Thymus (tissue), 11 donors: ENCODE data around the gene PIH1D1. TPM values are rescaled to one million over a fixed set of nuclear protein-coding genes. Genes with fewer than 3 reads are reported as not detected.

ENCODE experiments used
- DNase-seq, 9 donors: peaks; one replicate each; pipeline ENCODE4 v3.0.0-alpha.2; 2013; ENCODE audit warnings: low spot score in 9 of 9, low read depth in 6 of 9, missing footprints in 1 of 9
- H3K27ac ChIP-seq, 2 donors: one replicate each; pipeline ENCODE4 v1.5.1; 2013; ENCODE audit warnings: control low read depth in 1 of 2, low read depth in 1 of 2, low read length in 1 of 2, mild to moderate bottlenecking in 1 of 2, moderate library complexity in 1 of 2
- H3K27me3 ChIP-seq, 2 donors: one replicate each; pipeline ENCODE4 v1.5.1; 2013; ENCODE audit warnings: low read length in 1 of 2; ENCODE audit not compliant: control insufficient read depth in 2 of 2, insufficient read depth in 1 of 2
- H3K36me3 ChIP-seq, 2 donors: one replicate each; pipeline ENCODE4 v1.5.1; 2013; ENCODE audit warnings: low read length in 1 of 2, mild to moderate bottlenecking in 1 of 2, moderate library complexity in 1 of 2; ENCODE audit not compliant: control insufficient read depth in 2 of 2, insufficient read depth in 2 of 2
- H3K4me1 ChIP-seq, 2 donors: one replicate each; pipeline ENCODE4 v1.5.1; 2013; ENCODE audit warnings: low read length in 2 of 2; ENCODE audit not compliant: control insufficient read depth in 2 of 2, insufficient read depth in 2 of 2
- H3K4me3 ChIP-seq, 2 donors: one replicate each; pipeline ENCODE4 v1.5.1; 2013; ENCODE audit warnings: low read length in 2 of 2, control low read depth in 1 of 2, mild to moderate bottlenecking in 1 of 2
- H3K9me3 ChIP-seq, 2 donors: one replicate each; pipeline ENCODE4 v1.5.1; 2013; ENCODE audit warnings: low read length in 1 of 2, mild to moderate bottlenecking in 1 of 2; ENCODE audit not compliant: control insufficient read depth in 2 of 2, insufficient read depth in 1 of 2
- WGBS: extraction: QIAGEN DNeasy Blood & Tissue Kit; methylation state at CpG from one replicate; pipeline ENCODE4 v1.1.7; 2013; 5-methylcytosine and 5-hydroxymethylcytosine counted together
- polyA plus RNA-seq: library from polyadenylated mRNA; stranded (reverse); fragments of 200-250 nt; gene quantifications from one replicate; pipeline ENCODE4 v1.2.3, GENCODE V29; 2013
- total RNA-seq: library from RNA; stranded (reverse); fragments of 120-200 nt; gene quantifications from one replicate; pipeline ENCODE4 v1.2.4, GENCODE V29; 2013
- donor health status: healthy.

The PIH1D1 gene
- total and polyA plus RNA-seq, 2 donors, result 99.1 to 130 TPM

- Histone ChIP-seq H3K27ac (no peak overlapping the region), H3K4me3 (no peak overlapping the region), H3K36me3 (no peaks in the 10 kb centered on the region), H3K9me3 (peaks cover 3 to 25% of the 10 kb centered on the region in 2 donors), H3K27me3 (peaks cover 81 to 100% of the 10 kb centered on the region in 2 donors), H3K4me1 (peaks cover 0 to 13% of the 10 kb centered on the region in 2 donors)
- WGBS, result 23% methylated on average over 29 of the region's 29 CpGs
- no peak for DNase-seq
Observed at GRCh38 chr19:49428547-49429451, 22.8 kb downstream of the PIH1D1 start.

- Histone ChIP-seq H3K27ac (no peak overlapping the region), H3K36me3 (no peaks in the 10 kb centered on the region), H3K27me3 (peaks cover 85 to 100% of the 10 kb centered on the region in 2 donors), H3K4me1 (peaks cover 0 to 21% of the 10 kb centered on the region in 2 donors), H3K9me3 (peaks cover 3 to 25% of the 10 kb centered on the region in 2 donors), H3K4me3 (no peak overlapping the region)
- no peak for DNase-seq
- WGBS, result 2% methylated on average over 45 of the region's 45 CpGs
Observed at GRCh38 chr19:49427855-49428546, 23.6 kb downstream of the PIH1D1 start.

GRCh38 chr19:49427339-49427738 is 24.3 kb downstream of the PIH1D1 start:
- Histone ChIP-seq H3K9me3 (peaks cover 3 to 25% of the 10 kb centered on the region in 2 donors), H3K4me3 (no peak overlapping the region), H3K36me3 (no peaks in the 10 kb centered on the region), H3K4me1 (peaks cover 2 to 27% of the 10 kb centered on the region in 2 donors), H3K27me3 (peaks cover 85 to 100% of the 10 kb centered on the region in 2 donors), H3K27ac (no peak overlapping the region)
- WGBS, result 61% methylated on average over 12 of the region's 12 CpGs
- DNase-seq, result no peak

- peaks cover 0 to 19% of the 10 kb centered on the region in 2 donors for H3K9me3 ChIP-seq
- H3K27ac ChIP-seq, result no peak overlapping the region
- WGBS, result 6% methylated on average over 30 of the region's 30 CpGs
- H3K4me1 ChIP-seq, result peaks cover 4 to 32% of the 10 kb centered on the region in 2 donors
- no peak for DNase-seq
- no peak overlapping the region for H3K4me3 ChIP-seq
- H3K27me3 ChIP-seq, result peaks cover 83 to 100% of the 10 kb centered on the region in 2 donors
- H3K36me3 ChIP-seq, result no peaks in the 10 kb centered on the region
Observed at GRCh38 chr19:49425922-49426592, 25.6 kb downstream of the PIH1D1 start.

- H3K9me3 ChIP-seq, result peaks cover 0 to 19% of the 10 kb centered on the region in 2 donors
- no peak within 1 kb of the TSS for H3K27ac ChIP-seq
- peaks cover 85 to 100% of the 10 kb centered on the region in 2 donors for H3K27me3 ChIP-seq
- H3K4me3 ChIP-seq, result no peak within 1 kb of the TSS
- DNase-seq, result no peak
- H3K4me1 ChIP-seq, result peaks cover 4 to 33% of the 10 kb centered on the region in 2 donors
- no peaks in the 10 kb centered on the region for H3K36me3 ChIP-seq
- 68% methylated on average over 7 of the region's 7 CpGs for WGBS
Observed at GRCh38 chr19:49425178-49425577, 26.4 kb downstream of the PIH1D1 start, which contains the start of gene GFY. GFY (plus strand) TSS chr19:49425388; CDS start chr19:49426431, 1,043 bp downstream.

GRCh38 chr19:49423985-49424303 is 27.7 kb downstream of the PIH1D1 start:
- Histone ChIP-seq H3K9me3 (peaks cover 0 to 19% of the 10 kb centered on the region in 2 donors), H3K36me3 (no peaks in the 10 kb centered on the region), H3K27ac (no peak overlapping the region), H3K27me3 (peaks cover 80 to 100% of the 10 kb centered on the region in 2 donors), H3K4me3 (no peak overlapping the region), H3K4me1 (peaks cover 4 to 33% of the 10 kb centered on the region in 2 donors)
- 0% methylated on average over 3 of the region's 3 CpGs for WGBS
- peak in 1 of 9 donors; percentile 62 for DNase-seq

GRCh38 chr19:49423071-49423984 is 28.3 kb downstream of the PIH1D1 start, which contains the start of gene PTH2:
PTH2 (minus strand) TSS chr19:49423441; CDS start chr19:49423339, 102 bp downstream.
- peaks cover 0 to 18% of the 10 kb centered on the region in 2 donors for H3K9me3 ChIP-seq
- no peak for DNase-seq

More at GRCh38 chr19:49423071-49423984, 28.3 kb downstream of the PIH1D1 start, which contains the start of gene PTH2:
- Histone ChIP-seq H3K4me1 (peaks cover 4 to 30% of the 10 kb centered on the region in 2 donors), H3K36me3 (no peaks in the 10 kb centered on the region), H3K4me3 (peak within 1 kb of the TSS in 1 of 2 donors; percentile 12), H3K27me3 (peaks cover 75 to 100% of the 10 kb centered on the region in 2 donors), H3K27ac (no peak within 1 kb of the TSS)
- WGBS, result 10% methylated on average over 42 of the region's 42 CpGs
